Trophoblast cell (in vitro differentiated cells and primary cell): Measurements from ENCODE around the gene ABCA3.

Experiments used
- DNase-seq, 2 donors: peaks; one replicate each; pipeline ENCODE4 v3.0.0-alpha.2; 2016
- H2AFZ ChIP-seq: 2 replicates; pipeline ENCODE4 v1.6.1; 2013; ENCODE audit warnings: low read length, moderate library complexity, mild to moderate bottlenecking; ENCODE audit not compliant: insufficient read depth, poor library complexity
- H2AK5ac ChIP-seq: 2 replicates; pipeline ENCODE4 v1.6.1; 2013; ENCODE audit warnings: mild to moderate bottlenecking, low read length
- H2BK120ac ChIP-seq: 2 replicates; pipeline ENCODE4 v1.6.1; 2013; ENCODE audit warnings: low read length, mild to moderate bottlenecking, moderate library complexity; ENCODE audit not compliant: insufficient read depth, poor library complexity
- H2BK12ac ChIP-seq: 2 replicates; pipeline ENCODE4 v1.6.1; 2013; ENCODE audit warnings: mild to moderate bottlenecking, low read length, moderate library complexity
- H2BK5ac ChIP-seq: 2 replicates; pipeline ENCODE4 v1.6.1; 2013; ENCODE audit warnings: low read length, low read depth, moderate library complexity, mild to moderate bottlenecking; ENCODE audit not compliant: poor library complexity
- H3K14ac ChIP-seq: 2 replicates; pipeline ENCODE4 v1.6.1; 2013; ENCODE audit warnings: mild to moderate bottlenecking, low read length
- H3K18ac ChIP-seq: 2 replicates; pipeline ENCODE4 v1.6.1; 2013; ENCODE audit warnings: mild to moderate bottlenecking, low read length
- H3K23ac ChIP-seq: 2 replicates; pipeline ENCODE4 v1.6.1; 2013; ENCODE audit warnings: low read length
- H3K27ac ChIP-seq: 2 replicates; pipeline ENCODE4 v1.5.1; 2013; ENCODE audit warnings: low read depth, mild to moderate bottlenecking, inconsistent platforms, low read length, moderate library complexity
- H3K27me3 ChIP-seq: 2 replicates; pipeline ENCODE4 v1.6.1; 2013; ENCODE audit warnings: inconsistent platforms, mild to moderate bottlenecking, low read length, moderate library complexity; ENCODE audit not compliant: insufficient read depth
- H3K36me3 ChIP-seq, 2 experiments: 1 replicate in 1 of 2; 2 replicates in 1 of 2; pipeline ENCODE4 v1.6.1; 2013; ENCODE audit warnings: low read length in 2 of 2, mild to moderate bottlenecking in 2 of 2, moderate library complexity in 1 of 2; ENCODE audit not compliant: insufficient read depth in 2 of 2, control insufficient read depth in 1 of 2
- H3K4ac ChIP-seq: 2 replicates; pipeline ENCODE4 v1.6.1; 2013; ENCODE audit warnings: low read depth, mild to moderate bottlenecking, low read length, moderate library complexity
- H3K4me1 ChIP-seq, 2 experiments: 1 replicate in 1 of 2; 2 replicates in 1 of 2; pipeline ENCODE4 v1.6.1; 2013; ENCODE audit warnings: low read length in 2 of 2, mild to moderate bottlenecking in 2 of 2, moderate library complexity in 1 of 2; ENCODE audit not compliant: insufficient read depth in 2 of 2, control insufficient read depth in 1 of 2
- H3K4me2 ChIP-seq: 2 replicates; pipeline ENCODE4 v1.6.1; 2013; ENCODE audit warnings: inconsistent platforms, mild to moderate bottlenecking, low read length, moderate library complexity
- H3K4me3 ChIP-seq: 2 replicates; pipeline ENCODE4 v1.5.1; 2013; ENCODE audit warnings: mild to moderate bottlenecking, low read depth, low read length, inconsistent platforms
- H3K79me1 ChIP-seq: one replicate; pipeline ENCODE4 v1.6.1; 2013; ENCODE audit warnings: low read length
- H3K79me2 ChIP-seq: 2 replicates; pipeline ENCODE4 v1.6.1; 2013; ENCODE audit warnings: low read length, mild to moderate bottlenecking; ENCODE audit not compliant: control insufficient read depth, insufficient read depth, poor library complexity
- H3K9ac ChIP-seq: 2 replicates; pipeline ENCODE4 v1.6.1; 2013; ENCODE audit warnings: mild to moderate bottlenecking, low read length
- H3K9me3 ChIP-seq: 2 replicates; pipeline ENCODE4 v1.6.1; 2013; ENCODE audit warnings: low read depth, mild to moderate bottlenecking, control low read depth, inconsistent platforms, low read length; ENCODE audit not compliant: insufficient read depth
- H4K12ac ChIP-seq: 2 replicates; pipeline ENCODE4 v1.6.1; 2013; ENCODE audit warnings: low read depth, mild to moderate bottlenecking, low read length, moderate library complexity
- H4K8ac ChIP-seq: 2 replicates; pipeline ENCODE4 v1.6.1; 2013; ENCODE audit warnings: low read depth, mild to moderate bottlenecking, low read length, moderate library complexity
- H4K91ac ChIP-seq: one replicate; pipeline ENCODE4 v1.6.1; 2013; ENCODE audit warnings: low read depth, mild to moderate bottlenecking, low read length, moderate library complexity
- WGBS: extraction: QIAGEN DNeasy Blood & Tissue Kit; methylation state at CpG from one replicate; pipeline ENCODE4 v1.1.7; 2013; ENCODE audit warnings: missing lambda C conversion rate; ENCODE audit not compliant: insufficient read length, insufficient coverage; ENCODE audit errors: extremely low coverage; 5-methylcytosine and 5-hydroxymethylcytosine counted together

ABCA3 gene

GRCh38 chr16:2333231-2333630 lies 7.3 kb downstream of the ABCA3 start:
- H2BK5ac ChIP-seq: no peak overlapping the region
- DNase-seq: no peak
- H3K9me3 ChIP-seq: peaks cover 5% of the 10 kb centered on the region
- H3K23ac ChIP-seq: no peak overlapping the region
- no peak overlapping the region for H3K4ac ChIP-seq
- no peaks in the 10 kb centered on the region for H3K79me1 ChIP-seq
- no peak overlapping the region for H4K8ac ChIP-seq
- no peak overlapping the region for H4K91ac ChIP-seq
- WGBS: no CpG with 5 or more reads among the region's 9 CpGs
- no peak overlapping the region for H2BK120ac ChIP-seq
- H2AK5ac ChIP-seq: no peak overlapping the region
- H3K9ac ChIP-seq: no peak overlapping the region
- H3K4me2 ChIP-seq: no peak overlapping the region
- H3K4me1 ChIP-seq: no peaks in the 10 kb centered on the region
- no peak overlapping the region for H3K4me3 ChIP-seq
- peaks cover under 1% of the 10 kb centered on the region for H3K27me3 ChIP-seq
- H4K12ac ChIP-seq: no peak overlapping the region
- H2BK12ac ChIP-seq: no peak overlapping the region
- H3K18ac ChIP-seq: no peak overlapping the region
- no peaks in the 10 kb centered on the region for H3K36me3 ChIP-seq
- no peaks in the 10 kb centered on the region for H3K79me2 ChIP-seq
- no peak overlapping the region for H3K27ac ChIP-seq
- no peak overlapping the region for H2AFZ ChIP-seq
- no peak overlapping the region for H3K14ac ChIP-seq

DNA sequence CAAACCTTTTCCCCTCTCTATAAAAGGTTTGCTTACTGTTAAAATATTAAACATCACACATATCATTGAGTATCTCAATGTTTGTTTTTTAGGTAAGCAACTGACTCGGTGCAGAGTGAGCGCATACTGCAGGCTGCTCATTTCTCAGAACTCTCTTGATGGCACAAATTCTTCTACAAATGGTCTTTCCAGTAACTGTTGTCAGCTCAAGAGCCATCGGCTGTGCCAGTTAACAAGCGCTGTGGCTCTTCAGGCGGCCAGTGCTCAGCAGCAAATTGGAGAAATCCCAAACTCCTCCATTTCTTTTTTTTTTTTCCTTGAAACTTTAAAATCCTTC lies 8.6 kb downstream of the ABCA3 start:
- Histone ChIP-seq H3K36me3 (no peaks in the 10 kb centered on the region), H3K27ac (no peak overlapping the region), H4K91ac (no peak overlapping the region), H2AK5ac (no peak overlapping the region), H3K4ac (no peak overlapping the region), H3K18ac (no peak overlapping the region), H4K8ac (no peak overlapping the region), H3K9ac (no peak overlapping the region), H2AFZ (no peak overlapping the region), H3K4me3 (no peak overlapping the region), H3K23ac (no peak overlapping the region), H3K79me2 (no peaks in the 10 kb centered on the region), H3K9me3 (peaks cover 5% of the 10 kb centered on the region), H3K27me3 (no peaks in the 10 kb centered on the region), H3K4me2 (no peak overlapping the region), H3K79me1 (no peaks in the 10 kb centered on the region), H3K4me1 (no peaks in the 10 kb centered on the region), H2BK5ac (no peak overlapping the region), H2BK12ac (no peak overlapping the region), H3K14ac (no peak overlapping the region), H2BK120ac (no peak overlapping the region), H4K12ac (no peak overlapping the region)
- WGBS: no CpG with 5 or more reads among the region's 5 CpGs
- no peak for DNase-seq

DNA sequence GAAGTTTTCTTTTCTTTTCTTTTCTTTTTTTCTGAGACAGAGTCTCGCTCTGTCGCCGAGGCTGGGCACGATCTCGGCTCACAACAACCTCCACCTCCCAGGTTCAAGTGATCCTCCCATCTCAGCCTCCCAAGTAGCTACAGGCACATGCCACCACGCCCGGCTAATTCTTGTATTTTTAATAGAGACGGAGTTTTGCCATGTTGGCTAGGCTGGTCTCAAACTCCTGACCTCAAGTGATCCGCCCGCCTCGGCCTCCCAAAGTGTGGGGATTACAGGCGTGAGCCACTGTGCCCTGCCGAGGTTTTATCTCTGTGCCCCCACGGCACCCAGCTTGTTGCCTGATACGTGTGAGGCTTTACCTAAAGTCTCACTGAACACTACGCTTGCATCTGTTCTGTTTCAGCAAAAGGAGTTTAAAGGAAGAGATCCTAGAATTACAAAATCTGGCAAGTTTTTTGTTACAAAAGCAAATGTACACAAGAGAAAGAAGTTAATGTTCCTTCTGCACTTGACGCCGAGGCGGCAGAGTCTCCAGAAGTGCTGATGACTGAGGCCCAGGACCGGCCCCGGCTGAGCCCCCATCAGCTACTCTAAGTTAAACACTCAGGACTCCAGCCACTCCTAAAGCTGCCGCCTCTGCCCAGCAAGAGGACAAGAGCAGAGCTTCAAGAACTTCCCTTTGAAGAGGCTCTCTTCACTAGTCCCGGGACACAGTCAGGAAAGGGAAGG lies 9.2 kb downstream of the ABCA3 start:
- Histone ChIP-seq H3K79me2 (no peaks in the 10 kb centered on the region), H4K8ac (no peak overlapping the region), H3K36me3 (no peaks in the 10 kb centered on the region), H4K91ac (no peak overlapping the region), H3K4me2 (no peak overlapping the region), H2BK5ac (no peak overlapping the region), H3K18ac (no peak overlapping the region), H3K9me3 (peaks cover 5% of the 10 kb centered on the region), H3K27ac (no peak overlapping the region), H3K23ac (no peak overlapping the region), H2AFZ (no peak overlapping the region), H3K4ac (no peak overlapping the region), H4K12ac (no peak overlapping the region), H3K27me3 (no peaks in the 10 kb centered on the region), H3K4me3 (no peak overlapping the region), H3K9ac (no peak overlapping the region), H2AK5ac (no peak overlapping the region), H3K4me1 (no peaks in the 10 kb centered on the region), H3K14ac (no peak overlapping the region), H3K79me1 (no peaks in the 10 kb centered on the region), H2BK12ac (no peak overlapping the region), H2BK120ac (no peak overlapping the region)
- no CpG with 5 or more reads among the region's 23 CpGs for WGBS
- no peak for DNase-seq

GRCh38 chr16:2329532-2329931 lies 11.0 kb downstream of the ABCA3 start:
- no peak overlapping the region for H3K9ac ChIP-seq
- H4K12ac ChIP-seq: no peak overlapping the region
- H3K4me2 ChIP-seq: no peak overlapping the region
- H3K4me1 ChIP-seq: no peaks in the 10 kb centered on the region
- DNase-seq: no peak
- H3K9me3 ChIP-seq: peaks cover 5% of the 10 kb centered on the region
- no peaks in the 10 kb centered on the region for H3K36me3 ChIP-seq
- H3K27ac ChIP-seq: no peak overlapping the region
- no peaks in the 10 kb centered on the region for H3K27me3 ChIP-seq
- H3K18ac ChIP-seq: no peak overlapping the region
- no peak overlapping the region for H3K4ac ChIP-seq
- H3K79me1 ChIP-seq: no peaks in the 10 kb centered on the region
- H2AFZ ChIP-seq: no peak overlapping the region
- no peak overlapping the region for H4K91ac ChIP-seq
- no peaks in the 10 kb centered on the region for H3K79me2 ChIP-seq
- WGBS: no CpG with 5 or more reads among the region's 5 CpGs
- H3K4me3 ChIP-seq: no peak overlapping the region
- H2AK5ac ChIP-seq: no peak overlapping the region
- no peak overlapping the region for H3K23ac ChIP-seq
- H2BK5ac ChIP-seq: no peak overlapping the region
- no peak overlapping the region for H2BK120ac ChIP-seq
- no peak overlapping the region for H2BK12ac ChIP-seq
- no peak overlapping the region for H4K8ac ChIP-seq
- H3K14ac ChIP-seq: no peak overlapping the region
